Smooth muscle cell (in vitro differentiated cells): ENCODE results near the gene CAPZA1. TPM values are rescaled to one million over a fixed set of nuclear protein-coding genes. Genes with fewer than 3 reads are reported as not detected.
A peak's percentile ranks its signal among the peaks of the same experiment; 100 is the strongest.

Experiments
- DNase-seq: peaks from one replicate; lab custom pipeline; 2025; ENCODE audit not compliant: unreplicated experiment; lab: John Stamatoyannopoulos, UW
- H2AFZ ChIP-seq: fragments of 200-600 bp; sonication (generic); 2 replicates; pipeline ENCODE4 v1.6.0; 2016; ENCODE audit warnings: antibody characterized with exemption, low read depth, mild to moderate bottlenecking
- H3F3A ChIP-seq: fragments of 200-600 bp; sonication (generic); 2 replicates; pipeline ENCODE4 v1.6.0; 2017; ENCODE audit warnings: antibody characterized with exemption, low read depth
- H3K27ac ChIP-seq: fragments of 200-600 bp; sonication (generic); 2 replicates; pipeline ENCODE4 v1.5.1; 2016; ENCODE audit warnings: low read depth, mild to moderate bottlenecking
- H3K27me3 ChIP-seq: fragments of 200-600 bp; sonication (generic); 2 replicates; pipeline ENCODE4 v1.6.1; 2016; ENCODE audit warnings: low read depth, mild to moderate bottlenecking
- H3K36me3 ChIP-seq: fragments of 200-600 bp; sonication (generic); 2 replicates; pipeline ENCODE4 v1.5.1; 2016; ENCODE audit warnings: low read depth
- H3K4me1 ChIP-seq: fragments of 200-600 bp; sonication (generic); 2 replicates; pipeline ENCODE4 v1.5.1; 2016; ENCODE audit warnings: low read depth
- H3K4me2 ChIP-seq: fragments of 200-600 bp; sonication (generic); 2 replicates; pipeline ENCODE4 v1.6.0; 2016; ENCODE audit warnings: mild to moderate bottlenecking
- H3K4me3 ChIP-seq: fragments of 200-600 bp; sonication (generic); 2 replicates; pipeline ENCODE4 v1.5.1; 2016; ENCODE audit warnings: mild to moderate bottlenecking
- H3K79me2 ChIP-seq: fragments of 200-600 bp; sonication (generic); 2 replicates; pipeline ENCODE4 v1.6.0; 2016; ENCODE audit warnings: low read depth, mild to moderate bottlenecking
- H3K9ac ChIP-seq: fragments of 200-600 bp; sonication (generic); 2 replicates; pipeline ENCODE4 v1.6.0; 2016; ENCODE audit warnings: low read depth
- H3K9me3 ChIP-seq: fragments of 200-600 bp; sonication (generic); replicated peaks from 2 replicates; pipeline ENCODE4 v1.5.1; 2016; ENCODE audit warnings: low read depth
- H4K20me1 ChIP-seq: fragments of 200-600 bp; sonication (generic); 2 replicates; pipeline ENCODE4 v1.6.0; 2016; ENCODE audit warnings: low read depth
- WGBS: methylation state at CpG from one replicate; pipeline ENCODE4 v1.1.7; 2016; ENCODE audit warnings: low lambda C conversion rate; 5-methylcytosine and 5-hydroxymethylcytosine counted together
- polyA plus RNA-seq: library from polyadenylated mRNA; unstranded; fragments of >200 nt; fragmentation: Nextera tagmentation; extraction: Ambion mirVana; gene quantifications from 2 replicates; pipeline ENCODE4 v1.2.1, GENCODE V29; 2016
- small RNA-seq: library from RNA; depleted of rRNA; stranded (forward); fragments of <200 nt; gene quantifications from one replicate; pipeline ENCODE3, GENCODE V24; 2014
- total RNA-seq: library from RNA; depleted of rRNA; stranded (reverse); fragments of >200 nt; gene quantifications from 2 replicates; pipeline ENCODE4 v1.2.3, GENCODE V29; 2014
- TF ChIP-seq, protein P1 (sequence below): fragments of 200-600 bp; sonication (generic); IDR thresholded peaks from 2 replicates; pipeline ENCODE4 v1.5.1; 2017; ENCODE audit warnings: borderline replicate concordance, mild to moderate bottlenecking, antibody characterized with exemption; ENCODE audit not compliant: insufficient read depth, poor library complexity, severe bottlenecking

Gene CAPZA1
- total and polyA plus RNA-seq, 2 experiments from 2014 or later, result 100 to 264 TPM

DNA sequence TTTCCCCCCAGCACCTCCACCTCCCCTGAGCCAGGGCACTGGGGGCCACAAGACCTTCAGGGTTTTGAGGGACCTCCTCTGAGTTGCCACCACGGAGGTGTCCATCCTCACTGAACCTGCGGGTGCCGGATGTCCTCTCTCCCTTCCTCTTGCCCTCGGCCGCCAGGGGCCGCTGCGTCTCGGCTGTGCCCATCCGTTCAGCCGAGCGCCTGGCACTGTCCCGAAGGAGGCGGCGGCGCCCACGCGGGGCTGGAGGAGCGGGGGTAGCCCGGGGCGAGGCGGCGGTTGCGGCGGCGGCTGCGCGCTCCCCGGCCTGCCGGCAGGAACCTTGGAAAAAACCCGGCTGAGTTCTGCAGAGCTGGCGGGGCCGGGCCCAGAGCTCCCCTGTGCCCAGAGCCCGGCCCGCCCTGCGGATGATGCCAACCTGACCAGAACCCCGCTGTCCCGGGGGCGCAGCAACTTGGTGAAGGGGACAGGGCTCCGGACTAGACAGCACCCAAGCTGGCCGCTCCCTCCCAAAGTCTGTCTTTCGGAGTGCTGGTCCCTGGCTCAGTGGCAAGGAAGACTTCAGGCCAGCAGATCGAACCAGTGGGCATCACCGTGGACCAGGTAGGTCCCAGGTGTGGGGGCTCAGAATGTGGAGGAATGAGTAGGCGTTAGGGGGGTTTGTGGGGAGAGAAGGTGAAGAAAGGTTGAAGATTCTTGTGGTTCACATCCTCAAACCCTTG is 99.2 kb downstream of the CAPZA1 start:
- H3K4me1 ChIP-seq, result peaks cover 28% of the 10 kb centered on the region
- WGBS, result 35% methylated on average over 33 of the region's 44 CpGs
- H2AFZ ChIP-seq, result no peak overlapping the region
- no peaks in the 10 kb centered on the region for H4K20me1 ChIP-seq
- H3K9me3 ChIP-seq, result no peaks in the 10 kb centered on the region
- peak overlapping the region; percentile 73 for H3K4me2 ChIP-seq
- H3K4me3 ChIP-seq, result peak overlapping the region; percentile 17
- no peaks in the 10 kb centered on the region for H3K36me3 ChIP-seq
- H3F3A ChIP-seq, result no peaks in the 10 kb centered on the region
- H3K79me2 ChIP-seq, result no peaks in the 10 kb centered on the region
- H3K27me3 ChIP-seq, result peaks cover 6% of the 10 kb centered on the region
- peak; percentile 50 for DNase-seq
- H3K9ac ChIP-seq, result no peak overlapping the region
- no peak overlapping the region for H3K27ac ChIP-seq
- TF ChIP-seq, protein P1, sequence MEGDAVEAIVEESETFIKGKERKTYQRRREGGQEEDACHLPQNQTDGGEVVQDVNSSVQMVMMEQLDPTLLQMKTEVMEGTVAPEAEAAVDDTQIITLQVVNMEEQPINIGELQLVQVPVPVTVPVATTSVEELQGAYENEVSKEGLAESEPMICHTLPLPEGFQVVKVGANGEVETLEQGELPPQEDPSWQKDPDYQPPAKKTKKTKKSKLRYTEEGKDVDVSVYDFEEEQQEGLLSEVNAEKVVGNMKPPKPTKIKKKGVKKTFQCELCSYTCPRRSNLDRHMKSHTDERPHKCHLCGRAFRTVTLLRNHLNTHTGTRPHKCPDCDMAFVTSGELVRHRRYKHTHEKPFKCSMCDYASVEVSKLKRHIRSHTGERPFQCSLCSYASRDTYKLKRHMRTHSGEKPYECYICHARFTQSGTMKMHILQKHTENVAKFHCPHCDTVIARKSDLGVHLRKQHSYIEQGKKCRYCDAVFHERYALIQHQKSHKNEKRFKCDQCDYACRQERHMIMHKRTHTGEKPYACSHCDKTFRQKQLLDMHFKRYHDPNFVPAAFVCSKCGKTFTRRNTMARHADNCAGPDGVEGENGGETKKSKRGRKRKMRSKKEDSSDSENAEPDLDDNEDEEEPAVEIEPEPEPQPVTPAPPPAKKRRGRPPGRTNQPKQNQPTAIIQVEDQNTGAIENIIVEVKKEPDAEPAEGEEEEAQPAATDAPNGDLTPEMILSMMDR, result peak; percentile 88

DNA sequence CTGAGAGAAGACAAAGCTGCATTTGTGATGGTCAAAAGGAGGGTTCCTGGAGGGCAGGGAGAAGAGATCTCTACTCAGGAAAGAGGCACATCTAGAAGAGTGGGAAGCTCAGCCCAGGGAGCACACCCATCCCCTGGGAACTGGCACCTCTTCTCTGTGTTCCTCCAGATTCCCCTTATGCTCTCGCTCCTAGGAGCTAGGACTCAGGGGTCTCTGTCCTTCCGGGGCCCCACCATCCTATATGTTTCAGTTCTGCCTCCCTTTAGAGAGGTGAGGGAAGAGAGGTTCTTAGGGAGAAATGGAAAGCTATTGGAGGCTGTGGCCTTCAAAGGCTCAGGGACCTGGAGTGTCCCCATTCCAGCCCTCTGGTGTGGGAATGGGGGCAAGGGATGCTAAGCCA is 100.1 kb downstream of the CAPZA1 start:
- 90% methylated on average over 2 of the region's 2 CpGs for whole genome bisulfite sequencing
- H2AFZ ChIP-seq, result no peak overlapping the region
- peaks cover 6% of the 10 kb centered on the region for H3K27me3 ChIP-seq
- no peak overlapping the region for H3K4me2 ChIP-seq
- no peaks in the 10 kb centered on the region for H3K9me3 ChIP-seq
- no peaks in the 10 kb centered on the region for H3F3A ChIP-seq
- H3K27ac ChIP-seq, result no peak overlapping the region
- no peak overlapping the region for H3K9ac ChIP-seq
- no peak overlapping the region for H3K4me3 ChIP-seq
- H3K36me3 ChIP-seq, result no peaks in the 10 kb centered on the region
- H3K4me1 ChIP-seq, result peaks cover 22% of the 10 kb centered on the region
- DNase-seq, result no peak
- TF ChIP-seq, protein P1, result no peak
- H4K20me1 ChIP-seq, result no peaks in the 10 kb centered on the region
- no peaks in the 10 kb centered on the region for H3K79me2 ChIP-seq

DNA sequence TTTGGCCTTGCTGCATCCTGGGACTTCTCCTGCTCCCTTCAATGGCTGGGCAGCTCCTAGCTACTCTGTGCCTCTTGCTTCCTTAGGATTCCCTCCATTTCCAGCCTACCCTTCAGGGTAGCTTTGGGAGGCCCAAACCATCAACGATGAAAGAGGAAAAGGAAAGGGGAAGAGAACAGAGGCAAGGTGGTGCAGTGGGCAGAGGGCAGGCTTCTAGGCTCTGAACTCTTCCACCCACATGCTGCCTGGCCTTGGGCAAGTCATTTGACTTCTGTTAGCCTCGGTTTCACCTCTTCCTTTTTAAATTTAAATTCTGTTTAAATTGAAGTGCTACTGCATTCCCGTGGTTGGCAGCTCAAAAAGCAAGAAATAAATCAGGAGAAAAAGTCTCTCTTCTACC is 101.2 kb downstream of the CAPZA1 start:
- Histone ChIP-seq H3K4me2 (no peak overlapping the region), H3K79me2 (no peaks in the 10 kb centered on the region), H3K27ac (no peak overlapping the region), H3K4me3 (no peak overlapping the region), H3K9ac (no peak overlapping the region), H2AFZ (no peak overlapping the region), H3K4me1 (peaks cover 20% of the 10 kb centered on the region), H3K9me3 (no peaks in the 10 kb centered on the region), H3F3A (no peaks in the 10 kb centered on the region), H3K36me3 (no peaks in the 10 kb centered on the region), H4K20me1 (no peaks in the 10 kb centered on the region), H3K27me3 (peaks cover 6% of the 10 kb centered on the region)
- TF ChIP-seq, protein P1, result no peak
- no peak for DNase-seq
- 77% methylated on average over 3 of the region's 3 CpGs for WGBS

Small RNAs within 50 kb of the gene (small RNA-seq; reads per million reads assigned to genes)
- 0.11 reads per million for gene RNU7-70P

Other genes starting within 250 kb of the CAPZA1 start
- 19.7 and 22.0 TPM in 2 replicates for gene CTTNBP2NL, start 223.6 kb upstream of the CAPZA1 start, total RNA-seq
- gene CTTNBP2NL, start 223.6 kb upstream of the CAPZA1 start, polyA plus RNA-seq, result 10.4 and 24.5 TPM in 2 replicates
- 1.8 and 3.5 TPM in 2 replicates for gene WNT2B, start 110.9 kb upstream of the CAPZA1 start, total RNA-seq
- 0.41 and 1.3 TPM in 2 replicates for gene WNT2B, start 110.9 kb upstream of the CAPZA1 start, polyA plus RNA-seq
- gene ST7L, start 691 bp upstream of the CAPZA1 start, total RNA-seq, result 17.2 and 28.0 TPM in 2 replicates
- gene ST7L, start 691 bp upstream of the CAPZA1 start, polyA plus RNA-seq, result 11.8 and 16.3 TPM in 2 replicates
- 36.9 and 40.4 TPM in 2 replicates for gene MOV10, start 54.8 kb downstream of the CAPZA1 start, total RNA-seq
- gene MOV10, start 54.8 kb downstream of the CAPZA1 start, polyA plus RNA-seq, result 56.8 and 60.6 TPM in 2 replicates
- gene RHOC, start 87.3 kb downstream of the CAPZA1 start, total RNA-seq, result 270 and 303 TPM in 2 replicates
- gene RHOC, start 87.3 kb downstream of the CAPZA1 start, polyA plus RNA-seq, result 518 and 596 TPM in 2 replicates
- 0.40 and 1.2 TPM in 2 replicates for gene PPM1J, start 95.5 kb downstream of the CAPZA1 start, total RNA-seq
- gene PPM1J, start 95.5 kb downstream of the CAPZA1 start, polyA plus RNA-seq, result 4.7 and 5.2 TPM in 2 replicates